ENCODE measurements around the gene HYAL2.

The HYAL2 gene, protein sequence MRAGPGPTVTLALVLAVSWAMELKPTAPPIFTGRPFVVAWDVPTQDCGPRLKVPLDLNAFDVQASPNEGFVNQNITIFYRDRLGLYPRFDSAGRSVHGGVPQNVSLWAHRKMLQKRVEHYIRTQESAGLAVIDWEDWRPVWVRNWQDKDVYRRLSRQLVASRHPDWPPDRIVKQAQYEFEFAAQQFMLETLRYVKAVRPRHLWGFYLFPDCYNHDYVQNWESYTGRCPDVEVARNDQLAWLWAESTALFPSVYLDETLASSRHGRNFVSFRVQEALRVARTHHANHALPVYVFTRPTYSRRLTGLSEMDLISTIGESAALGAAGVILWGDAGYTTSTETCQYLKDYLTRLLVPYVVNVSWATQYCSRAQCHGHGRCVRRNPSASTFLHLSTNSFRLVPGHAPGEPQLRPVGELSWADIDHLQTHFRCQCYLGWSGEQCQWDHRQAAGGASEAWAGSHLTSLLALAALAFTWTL

DNA sequence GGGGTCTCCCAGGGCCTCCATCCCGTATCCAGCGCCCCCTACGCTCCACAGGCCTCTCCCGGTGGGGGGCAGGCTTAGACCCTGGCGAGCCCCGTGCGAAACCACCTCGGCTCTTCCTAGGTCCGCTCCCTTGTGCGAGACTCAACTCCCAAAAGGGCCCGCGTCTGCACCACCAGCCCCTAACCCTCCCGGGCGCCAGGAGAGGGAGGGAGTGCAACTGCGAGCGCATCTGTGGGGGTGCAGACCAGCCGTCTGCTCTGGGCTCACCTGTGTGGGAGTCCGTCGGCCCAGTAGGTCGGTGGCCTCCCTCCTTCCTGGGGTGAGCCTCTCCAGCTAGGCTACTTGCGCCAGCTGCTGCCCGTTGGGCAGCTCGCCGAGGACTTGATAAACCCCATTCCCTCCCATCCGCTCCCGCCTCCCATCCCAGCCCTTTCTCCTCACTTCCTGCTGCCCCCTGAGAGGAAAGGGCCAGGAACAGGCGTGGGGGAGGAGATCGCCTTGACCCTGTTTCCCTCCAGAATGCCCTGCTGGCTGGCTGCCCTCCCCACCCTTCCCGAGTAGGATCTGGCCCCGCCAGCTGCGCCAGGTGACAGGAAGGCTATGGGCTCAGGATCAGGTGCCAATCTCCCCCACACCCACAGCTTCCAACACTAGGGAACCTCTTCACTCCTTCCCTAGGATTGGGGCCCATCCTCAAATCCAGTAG lies at the start of gene HYAL2:
HYAL2 (minus strand) TSS at position 360 of the 706 bp plus-strand sequence. CDS start 2,256 bp downstream, outside the sequence.
- DNase-seq, result no peak

- DNase-seq, result no peak
These were observed 48.7 kb upstream of the HYAL2 start for GRCh38 chr3:50371133-50371685.

- no peak for DNase-seq
These were observed 48.0 kb upstream of the HYAL2 start for GRCh38 chr3:50370594-50370993.

DNA sequence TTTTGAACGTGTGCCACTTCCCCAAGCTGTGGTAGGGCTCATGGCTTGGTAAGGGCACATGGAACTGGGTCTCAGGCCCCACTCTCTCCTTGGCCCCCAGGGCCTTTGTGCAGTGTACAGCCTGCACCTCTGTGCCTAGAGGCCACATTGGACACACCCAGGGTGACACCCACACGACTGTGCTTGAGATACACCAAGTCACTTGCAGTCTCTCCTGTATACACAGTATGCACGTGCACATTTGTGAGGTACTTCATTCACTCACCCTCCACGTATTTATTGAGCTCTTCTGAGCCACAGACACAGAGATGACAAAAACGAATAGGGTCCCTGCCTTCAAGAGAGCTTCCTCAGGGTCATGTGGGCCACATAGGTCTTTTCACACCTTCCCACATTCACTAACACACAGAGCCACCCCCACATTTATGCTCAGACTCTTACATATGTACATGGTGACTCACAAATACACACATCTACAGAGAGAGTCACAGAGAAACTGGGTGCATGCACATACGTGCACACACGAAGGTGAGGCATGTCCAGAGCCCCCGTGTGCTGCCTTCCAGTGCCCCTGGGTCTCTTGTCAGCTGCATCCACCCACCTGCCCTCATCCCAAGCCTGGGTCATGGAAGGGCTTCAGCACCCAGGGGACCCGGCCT lies 46.6 kb upstream of the HYAL2 start:
- DNase-seq, result no peak

DNA sequence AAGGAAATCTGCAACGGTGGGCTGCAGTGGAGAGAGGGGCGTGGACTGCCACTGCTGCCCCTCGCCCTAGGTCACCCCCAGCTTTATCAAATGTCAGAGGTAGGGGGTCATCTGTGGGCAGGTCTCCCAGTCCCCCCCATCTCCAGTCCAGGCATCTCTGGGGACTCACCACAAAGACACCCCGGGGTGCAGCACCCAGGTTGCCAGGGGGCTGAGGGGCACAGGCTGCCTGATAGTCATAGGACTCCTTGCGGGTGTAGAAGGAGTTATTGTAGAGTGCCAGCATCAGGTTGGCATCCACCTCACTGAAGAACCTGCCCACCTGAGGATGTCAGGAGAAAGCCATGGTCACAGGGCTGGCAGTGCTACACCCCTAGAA lies 43.3 kb upstream of the HYAL2 start:
- no peak for DNase-seq

- DNase-seq, result peak; percentile 97
These were observed 42.7 kb upstream of the HYAL2 start for GRCh38 chr3:50365080-50365841.

DNA sequence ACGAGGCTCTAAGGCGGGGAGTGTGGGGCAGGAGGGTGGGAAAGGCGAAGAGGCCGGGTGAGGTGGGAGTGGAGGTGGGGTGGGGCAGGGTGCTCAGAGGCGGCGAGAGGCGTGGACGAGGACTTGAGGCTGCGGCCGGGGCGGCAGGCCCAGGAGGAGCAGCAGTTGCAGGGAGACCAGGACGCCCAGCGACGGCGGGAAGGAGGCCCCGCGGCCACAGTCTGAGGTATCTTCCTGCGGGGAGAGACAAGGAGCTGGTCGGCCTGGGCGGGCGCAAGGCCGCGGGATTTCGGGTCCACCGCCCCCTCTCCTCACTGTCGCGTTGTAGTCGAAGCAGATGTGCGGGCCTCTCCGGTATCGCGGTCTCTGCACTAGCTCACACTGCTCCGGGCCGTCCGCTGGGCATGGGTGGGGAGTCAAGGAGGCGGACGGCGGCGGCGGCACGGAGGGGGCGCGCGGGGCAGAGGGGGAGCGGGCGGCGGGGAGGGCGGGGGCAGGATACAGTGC lies 42.1 kb upstream of the HYAL2 start:
- no peak for DNase-seq

GRCh38 chr3:50359760-50360110 lies 37.2 kb upstream of the HYAL2 start:
- DNase-seq, result no peak

DNA sequence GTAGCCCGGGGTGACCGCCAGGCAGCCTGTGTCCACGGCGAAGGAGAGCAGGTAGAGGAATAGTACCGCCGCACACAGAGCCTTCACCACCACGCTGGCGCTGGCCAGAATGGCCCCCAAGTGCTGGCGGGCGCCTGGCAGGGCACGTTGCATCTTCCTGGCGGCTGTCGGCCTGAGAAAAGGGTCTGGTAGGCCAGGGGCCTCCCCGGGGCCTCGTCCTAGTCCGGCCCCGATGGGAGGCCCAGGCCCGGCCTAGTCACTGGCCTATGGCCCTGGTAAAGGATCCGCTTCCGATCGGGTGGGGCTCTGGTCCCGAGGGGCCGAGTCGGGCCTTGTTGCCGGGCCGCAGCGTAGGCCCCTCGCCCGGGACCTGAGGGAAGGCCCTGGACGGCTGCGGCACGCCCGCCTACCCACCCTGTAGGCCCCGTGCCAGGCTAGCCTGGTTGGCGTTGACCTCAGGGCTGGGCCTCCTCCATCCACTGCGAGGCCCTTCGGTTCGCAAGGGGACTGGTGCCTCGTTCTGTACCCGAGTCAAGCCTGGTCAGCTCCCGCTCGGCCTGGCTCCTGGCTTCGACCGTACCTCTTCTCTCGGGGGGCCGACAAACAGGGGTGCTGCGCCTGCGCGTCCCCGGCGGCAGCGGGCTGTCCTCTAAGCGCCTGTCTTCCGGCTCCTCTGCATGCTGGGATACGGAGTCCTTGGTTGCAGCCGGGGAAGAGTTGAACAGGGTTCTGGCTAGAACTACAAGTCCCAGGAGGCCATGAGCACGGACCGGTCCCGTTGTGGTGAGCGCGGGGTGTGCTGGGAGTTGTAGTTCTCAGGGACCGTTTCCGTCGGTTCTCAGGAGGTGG lies 36.6 kb upstream of the HYAL2 start, which contains the start of gene TMEM115:
TMEM115 (minus strand) TSS at position 611 of the 849 bp plus-strand sequence; CDS start at position 153, 458 bp downstream.
- DNase-seq, result peak; percentile 99

DNA sequence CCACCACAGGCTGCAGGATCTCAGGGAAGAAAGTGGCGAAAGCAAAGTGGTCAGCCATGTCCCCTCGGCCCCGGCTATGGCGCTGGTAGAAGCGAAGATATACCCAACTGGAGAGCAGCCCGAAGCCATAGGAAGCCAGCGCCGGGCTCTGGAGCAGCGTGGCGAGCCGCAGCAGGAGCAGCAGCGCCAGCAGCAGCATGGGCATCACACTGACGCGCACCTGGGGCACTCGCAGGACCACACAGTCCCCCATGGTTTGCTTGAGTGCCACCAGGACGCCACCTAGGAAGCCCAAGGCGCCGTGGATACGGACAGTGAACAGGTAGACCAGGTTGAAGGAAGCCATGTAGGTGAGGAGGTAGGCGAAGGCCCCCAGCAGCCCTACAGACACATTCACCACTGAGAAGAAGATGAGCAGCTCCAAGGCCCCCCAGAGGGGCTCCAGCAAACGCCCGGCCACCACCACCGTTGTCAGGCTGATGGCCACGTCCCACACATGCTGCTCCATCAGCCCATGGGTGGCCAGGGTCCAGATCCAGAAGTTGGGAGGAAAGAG lies 35.9 kb upstream of the HYAL2 start:
- DNase-seq, result no peak

- no peak for DNase-seq
These were observed 34.9 kb upstream of the HYAL2 start for GRCh38 chr3:50357481-50357880.

GRCh38 chr3:50356553-50356952 lies 34.0 kb upstream of the HYAL2 start:
- DNase-seq, result no peak

DNA sequence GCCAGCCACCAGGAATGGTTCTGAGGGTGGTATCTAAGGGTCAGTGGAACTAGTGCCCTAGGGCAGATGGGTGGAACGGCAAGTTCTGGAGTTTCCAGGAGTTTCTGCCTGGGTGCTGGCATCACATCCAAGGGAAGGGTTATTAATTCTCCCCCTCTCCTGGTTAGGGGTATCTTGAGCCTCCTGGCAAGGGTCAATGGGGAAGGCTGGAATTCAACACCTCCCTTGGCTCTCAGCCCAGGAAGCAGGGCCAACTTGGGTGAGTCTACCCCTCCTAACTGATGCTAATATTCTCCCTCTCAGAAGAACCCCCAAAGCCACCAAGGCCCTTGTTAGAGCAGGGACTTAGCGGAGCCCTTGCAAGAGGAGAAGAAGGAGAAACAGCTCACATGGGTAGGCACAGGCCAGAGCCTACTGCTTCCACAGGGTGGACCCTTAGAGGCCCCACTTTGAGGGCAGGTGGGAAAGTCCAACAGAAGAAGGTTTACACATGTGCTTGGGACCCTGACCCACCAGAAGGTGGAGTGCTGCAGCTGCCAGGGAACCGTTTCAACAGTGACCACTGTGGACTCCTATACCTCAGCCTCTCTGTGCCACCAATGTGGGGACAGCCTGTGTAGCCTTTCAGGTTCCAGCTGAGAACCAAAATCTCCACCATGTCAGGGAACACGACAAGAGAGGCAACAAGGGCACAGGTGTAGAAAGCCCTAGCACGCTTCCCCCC lies 33.4 kb upstream of the HYAL2 start:
- DNase-seq, result no peak

GRCh38 chr3:50354850-50355249 lies 32.3 kb upstream of the HYAL2 start:
- DNase-seq, result no peak

GRCh38 chr3:50354186-50354764 lies 31.7 kb upstream of the HYAL2 start:
- no peak for DNase-seq

- DNase-seq, result no peak
These were observed 30.9 kb upstream of the HYAL2 start for GRCh38 chr3:50353245-50354004.

DNA sequence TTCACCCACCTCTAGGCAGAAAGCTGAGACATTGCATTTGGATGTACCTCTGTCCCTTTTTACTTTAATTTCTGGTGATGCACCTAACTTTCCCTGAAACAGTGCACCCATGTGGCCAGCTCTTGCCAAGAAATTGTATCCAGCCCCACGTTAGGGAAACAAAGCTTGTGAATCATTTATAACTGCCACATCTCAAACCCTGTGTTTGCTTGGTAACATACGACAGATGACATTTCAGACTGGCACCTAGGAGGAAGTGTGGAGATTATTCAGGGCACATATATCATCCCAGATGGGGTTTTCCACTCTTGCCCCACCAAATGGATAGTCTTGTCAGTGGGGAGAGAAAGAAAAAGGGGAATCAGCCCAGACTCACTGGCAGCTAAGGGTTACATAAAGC lies 30.2 kb upstream of the HYAL2 start:
- DNase-seq, result no peak

DNA sequence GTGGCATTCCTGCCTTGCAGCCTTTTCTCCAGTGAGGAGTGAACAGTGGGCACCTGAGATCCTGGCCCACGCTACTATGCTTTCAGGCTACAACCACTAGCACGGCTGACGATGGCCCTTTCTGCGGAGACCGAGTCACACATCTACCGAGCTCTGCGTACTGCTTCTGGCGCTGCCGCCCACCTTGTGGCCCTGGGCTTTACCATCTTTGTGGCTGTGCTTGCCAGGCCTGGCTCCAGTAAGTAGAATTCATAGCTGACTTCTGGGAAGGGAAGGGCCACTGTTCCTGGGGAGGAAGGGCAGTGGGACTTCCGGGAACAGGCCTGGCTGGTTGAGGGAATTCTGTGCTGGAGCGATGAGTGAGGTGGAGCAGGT lies 28.8 kb upstream of the HYAL2 start:
- DNase-seq, result no peak

All from CD4-positive, alpha-beta T cell treated with Interleukin-21 for 1 hour (primary cell).